Smooth muscle cell (in vitro differentiated cells): ENCODE data around the gene MEPCE. TPM values are rescaled to one million over a fixed set of nuclear protein-coding genes. Genes with fewer than 3 reads are reported as not detected.

Source experiments
- DNase-seq: peaks from one replicate; lab custom pipeline; 2025; ENCODE audit not compliant: unreplicated experiment; lab: John Stamatoyannopoulos, UW
- H2AFZ ChIP-seq: fragments of 200-600 bp; sonication (generic); 2 replicates; pipeline ENCODE4 v1.6.0; 2016; ENCODE audit warnings: antibody characterized with exemption, low read depth, mild to moderate bottlenecking
- H3F3A ChIP-seq: fragments of 200-600 bp; sonication (generic); 2 replicates; pipeline ENCODE4 v1.6.0; 2017; ENCODE audit warnings: antibody characterized with exemption, low read depth
- H3K27ac ChIP-seq: fragments of 200-600 bp; sonication (generic); 2 replicates; pipeline ENCODE4 v1.5.1; 2016; ENCODE audit warnings: low read depth, mild to moderate bottlenecking
- H3K27me3 ChIP-seq: fragments of 200-600 bp; sonication (generic); 2 replicates; pipeline ENCODE4 v1.6.1; 2016; ENCODE audit warnings: low read depth, mild to moderate bottlenecking
- H3K36me3 ChIP-seq: fragments of 200-600 bp; sonication (generic); 2 replicates; pipeline ENCODE4 v1.5.1; 2016; ENCODE audit warnings: low read depth
- H3K4me1 ChIP-seq: fragments of 200-600 bp; sonication (generic); 2 replicates; pipeline ENCODE4 v1.5.1; 2016; ENCODE audit warnings: low read depth
- H3K4me2 ChIP-seq: fragments of 200-600 bp; sonication (generic); 2 replicates; pipeline ENCODE4 v1.6.0; 2016; ENCODE audit warnings: mild to moderate bottlenecking
- H3K4me3 ChIP-seq: fragments of 200-600 bp; sonication (generic); 2 replicates; pipeline ENCODE4 v1.5.1; 2016; ENCODE audit warnings: mild to moderate bottlenecking
- H3K79me2 ChIP-seq: fragments of 200-600 bp; sonication (generic); 2 replicates; pipeline ENCODE4 v1.6.0; 2016; ENCODE audit warnings: low read depth, mild to moderate bottlenecking
- H3K9ac ChIP-seq: fragments of 200-600 bp; sonication (generic); 2 replicates; pipeline ENCODE4 v1.6.0; 2016; ENCODE audit warnings: low read depth
- H3K9me3 ChIP-seq: fragments of 200-600 bp; sonication (generic); replicated peaks from 2 replicates; pipeline ENCODE4 v1.5.1; 2016; ENCODE audit warnings: low read depth
- H4K20me1 ChIP-seq: fragments of 200-600 bp; sonication (generic); 2 replicates; pipeline ENCODE4 v1.6.0; 2016; ENCODE audit warnings: low read depth
- CTCF ChIP-seq: fragments of 200-600 bp; sonication (generic); IDR thresholded peaks from 2 replicates; pipeline ENCODE4 v1.5.1; 2017; ENCODE audit warnings: borderline replicate concordance, mild to moderate bottlenecking, antibody characterized with exemption; ENCODE audit not compliant: insufficient read depth, poor library complexity, severe bottlenecking
- WGBS: methylation state at CpG from one replicate; pipeline ENCODE4 v1.1.7; 2016; ENCODE audit warnings: low lambda C conversion rate; 5-methylcytosine and 5-hydroxymethylcytosine counted together
- polyA plus RNA-seq: library from polyadenylated mRNA; unstranded; fragments of >200 nt; fragmentation: Nextera tagmentation; extraction: Ambion mirVana; gene quantifications from 2 replicates; pipeline ENCODE4 v1.2.1, GENCODE V29; 2016
- total RNA-seq: library from RNA; depleted of rRNA; stranded (reverse); fragments of >200 nt; gene quantifications from 2 replicates; pipeline ENCODE4 v1.2.3, GENCODE V29; 2014

The MEPCE gene
- total and polyA plus RNA-seq, 2 experiments from 2014 or later: 14.8 to 19.7 TPM

DNA sequence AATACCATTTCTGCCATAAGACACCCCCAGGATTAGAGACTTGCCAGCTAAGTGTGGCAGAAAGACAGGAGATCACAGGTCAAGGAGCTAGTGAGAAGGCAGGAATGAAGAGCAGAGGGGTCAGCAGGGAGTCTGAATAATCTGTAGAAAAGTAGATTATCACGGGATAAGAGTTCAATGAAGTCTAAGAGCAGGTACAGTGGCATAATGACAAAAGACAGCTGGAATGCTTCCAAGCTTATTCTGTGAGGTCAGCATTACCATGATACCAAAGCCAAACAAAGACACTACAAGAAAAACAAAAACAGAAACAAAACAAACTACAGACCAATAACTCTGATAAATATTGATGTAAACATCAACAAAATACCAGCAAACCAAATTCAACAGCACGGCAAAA, 35.6 kb upstream of the MEPCE start:
- Histone ChIP-seq H3K9ac (no peak overlapping the region), H3F3A (no peaks in the 10 kb centered on the region), H3K79me2 (no peaks in the 10 kb centered on the region), H3K27ac (no peak overlapping the region), H3K36me3 (no peaks in the 10 kb centered on the region), H3K4me3 (no peak overlapping the region), H2AFZ (no peak overlapping the region), H3K4me2 (no peak overlapping the region), H3K9me3 (no peaks in the 10 kb centered on the region), H3K27me3 (peaks cover 17% of the 10 kb centered on the region), H4K20me1 (no peaks in the 10 kb centered on the region), H3K4me1 (no peaks in the 10 kb centered on the region)
- TF ChIP-seq CTCF: no peak
- no peak for DNase-seq
- WGBS: 87% methylated on average over 2 of the region's 2 CpGs

- peaks cover 14% of the 10 kb centered on the region for H3K27me3 ChIP-seq
- no peak overlapping the region for H3K4me3 ChIP-seq
- no peak for DNase-seq
- no peaks in the 10 kb centered on the region for H4K20me1 ChIP-seq
- no peaks in the 10 kb centered on the region for H3K36me3 ChIP-seq
- H3K9me3 ChIP-seq: no peaks in the 10 kb centered on the region
- no peaks in the 10 kb centered on the region for H3F3A ChIP-seq
- no peak overlapping the region for H3K4me2 ChIP-seq
- H3K79me2 ChIP-seq: no peaks in the 10 kb centered on the region
- no peak for TF ChIP-seq CTCF
- no peak overlapping the region for H2AFZ ChIP-seq
- no peaks in the 10 kb centered on the region for H3K4me1 ChIP-seq
- WGBS: 83% methylated on average over 9 of the region's 9 CpGs
- no peak overlapping the region for H3K27ac ChIP-seq
- no peak overlapping the region for H3K9ac ChIP-seq
Observed at GRCh38 chr7:100396421-100396982, 33.1 kb upstream of the MEPCE start.

DNA sequence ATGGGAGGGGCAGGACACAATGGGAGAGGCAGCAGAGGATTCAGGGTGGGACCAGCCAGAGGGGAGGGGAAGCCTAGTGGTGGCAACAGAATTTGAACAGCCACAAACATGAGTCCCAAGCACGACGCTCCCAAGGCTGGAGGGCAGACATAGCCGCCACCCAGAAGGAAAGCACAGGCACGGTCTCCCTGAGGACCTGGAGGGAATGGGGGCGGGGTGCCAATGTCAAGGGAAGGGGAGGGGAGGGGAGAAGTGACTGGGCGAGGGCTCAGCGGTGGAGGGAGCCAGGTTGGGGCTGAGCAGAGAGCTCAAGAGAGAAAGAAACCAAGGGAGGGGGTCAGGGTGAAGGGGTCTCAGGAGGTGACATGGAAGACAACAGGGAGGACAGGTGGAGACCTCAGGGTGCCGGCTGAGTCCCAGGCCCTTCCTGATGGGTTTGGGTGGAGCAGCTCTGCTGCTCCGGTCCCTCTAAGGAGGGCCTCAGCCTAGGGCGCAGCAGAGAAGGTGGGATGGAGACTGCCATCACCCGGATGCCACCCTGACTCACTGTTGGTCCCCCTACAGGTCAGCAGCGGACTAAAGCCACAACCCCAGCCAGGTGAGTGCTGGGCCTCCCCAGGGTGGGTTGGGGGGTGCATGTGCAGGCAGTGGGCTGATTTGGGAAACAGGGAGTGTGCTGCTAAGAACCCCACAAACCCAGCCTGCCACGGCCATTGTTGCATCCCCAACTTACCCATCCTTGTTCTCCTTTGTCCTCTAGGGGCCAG, 32.1 kb upstream of the MEPCE start:
- no peaks in the 10 kb centered on the region for H4K20me1 ChIP-seq
- H3K79me2 ChIP-seq: no peaks in the 10 kb centered on the region
- no peaks in the 10 kb centered on the region for H3K9me3 ChIP-seq
- no peak overlapping the region for H3K4me2 ChIP-seq
- H3K9ac ChIP-seq: no peak overlapping the region
- H3K4me1 ChIP-seq: no peaks in the 10 kb centered on the region
- no peak overlapping the region for H3K27ac ChIP-seq
- no peaks in the 10 kb centered on the region for H3K36me3 ChIP-seq
- H2AFZ ChIP-seq: no peak overlapping the region
- no peak for DNase-seq
- H3K4me3 ChIP-seq: no peak overlapping the region
- no peak for TF ChIP-seq CTCF
- H3F3A ChIP-seq: no peaks in the 10 kb centered on the region
- peaks cover 14% of the 10 kb centered on the region for H3K27me3 ChIP-seq
- 72% methylated on average over 8 of the region's 13 CpGs for WGBS
